SK-N-DZ (cell line): ENCODE measurements around the gene WDR54. TPM values are rescaled to one million over a fixed set of nuclear protein-coding genes. Genes with fewer than 3 reads are reported as not detected.
A peak's percentile ranks its signal among the peaks of the same experiment; 100 is the strongest.

ENCODE experiments used
- DNase-seq: peaks from one replicate; pipeline ENCODE4 v3.0.0-alpha.2; 2015; ENCODE audit warnings: low spot score
- polyA plus RNA-seq, 2 experiments: library from polyadenylated mRNA; depleted of rRNA; stranded (reverse); fragments of >200 nt; gene quantifications; 2 replicates each; pipeline ENCODE4 v1.2.3, GENCODE V29; 2014

WDR54 gene, protein sequence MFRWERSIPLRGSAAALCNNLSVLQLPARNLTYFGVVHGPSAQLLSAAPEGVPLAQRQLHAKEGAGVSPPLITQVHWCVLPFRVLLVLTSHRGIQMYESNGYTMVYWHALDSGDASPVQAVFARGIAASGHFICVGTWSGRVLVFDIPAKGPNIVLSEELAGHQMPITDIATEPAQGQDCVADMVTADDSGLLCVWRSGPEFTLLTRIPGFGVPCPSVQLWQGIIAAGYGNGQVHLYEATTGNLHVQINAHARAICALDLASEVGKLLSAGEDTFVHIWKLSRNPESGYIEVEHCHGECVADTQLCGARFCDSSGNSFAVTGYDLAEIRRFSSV
- 120 and 143 TPM in 2 replicates for polyA plus RNA-seq (2014; cell fraction: cytosol; rRNA removed)
- 107 and 128 TPM in 2 replicates for polyA plus RNA-seq (2014; cell fraction: nucleus; rRNA removed)

DNA sequence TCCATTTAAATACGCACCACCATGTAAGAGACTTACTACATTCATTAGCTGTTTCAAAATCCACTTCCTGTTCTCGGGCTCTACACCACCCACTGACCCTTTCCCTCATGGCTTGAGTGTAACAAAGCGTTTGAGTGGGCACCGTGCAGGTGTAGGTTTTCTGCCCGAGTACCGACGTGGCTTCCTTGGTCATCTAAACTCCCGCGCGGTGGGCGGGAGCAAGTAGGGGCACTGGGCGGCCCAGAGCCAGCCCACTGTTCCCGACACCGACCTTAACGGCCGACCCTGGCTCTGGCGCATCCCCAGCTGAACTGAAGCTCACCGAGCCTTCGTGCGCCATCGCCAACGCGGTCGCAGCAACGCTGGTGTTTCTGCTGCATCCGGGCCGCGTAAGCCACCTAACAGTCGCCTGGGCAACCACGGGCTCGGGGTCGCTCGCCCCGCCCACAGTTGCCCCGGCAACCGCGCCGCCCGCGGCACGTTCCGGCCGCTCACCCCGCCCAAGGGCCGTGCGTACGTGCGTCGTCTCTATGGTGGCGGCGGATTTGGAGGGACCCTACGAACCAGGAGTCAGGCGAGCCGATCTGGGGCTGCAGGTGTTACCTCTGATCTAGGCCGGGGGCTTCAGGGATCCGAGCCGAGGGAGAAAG is at the start of gene WDR54, which contains the start of gene C2orf81:
Gene WDR54 (plus strand): TSS at position 510 of the 650 bp plus-strand sequence. CDS start 424 bp downstream, outside the sequence.
Gene C2orf81 (minus strand): TSS at position 399 of the 650 bp plus-strand sequence. CDS start 59 bp downstream, at position 340.
- DNase-seq = peak; percentile 93

DNA sequence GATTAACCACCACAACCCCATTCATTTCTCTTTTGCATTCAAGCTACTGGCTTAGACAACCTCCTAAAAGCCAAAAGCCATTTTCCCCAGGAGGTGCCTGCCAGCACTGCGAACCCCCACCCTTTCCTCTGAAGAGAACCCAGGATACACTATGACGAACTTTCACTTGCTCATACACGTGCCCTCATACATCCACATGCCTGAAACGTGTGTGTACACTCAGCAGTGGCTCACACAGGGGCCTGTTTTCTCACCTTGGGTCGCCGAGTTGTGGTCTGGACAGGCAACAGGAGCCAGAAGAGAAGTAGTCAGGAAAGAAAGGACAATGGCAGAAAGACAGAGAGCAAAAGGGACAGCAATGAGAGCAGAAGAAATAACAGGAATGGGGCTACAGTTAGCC is 48.9 kb upstream of the WDR54 start:
- no peak for DNase-seq

DNA sequence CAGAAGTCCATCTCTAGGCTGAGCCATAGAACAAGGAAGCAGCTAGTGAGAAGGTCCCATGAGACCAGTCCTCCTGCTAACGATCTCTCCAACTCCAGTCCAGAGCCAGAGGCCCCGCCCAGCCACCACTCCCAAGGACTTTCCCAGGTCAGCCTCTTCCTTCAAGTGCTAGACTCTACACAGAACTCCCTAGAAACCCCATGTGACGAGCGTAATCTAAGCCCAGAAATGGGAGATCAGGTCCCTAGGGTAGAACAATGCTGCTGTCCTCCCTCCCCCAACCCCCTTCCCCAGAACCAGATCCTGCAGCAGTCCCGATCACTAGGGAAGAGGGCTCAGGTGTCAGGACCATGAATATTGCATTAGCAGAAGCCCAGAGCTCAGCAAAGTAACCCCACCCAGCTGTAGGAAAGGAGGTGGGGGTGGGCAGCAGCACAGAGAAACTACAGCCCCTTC is 48.3 kb upstream of the WDR54 start:
- peak; percentile 67 for DNase-seq

DNA sequence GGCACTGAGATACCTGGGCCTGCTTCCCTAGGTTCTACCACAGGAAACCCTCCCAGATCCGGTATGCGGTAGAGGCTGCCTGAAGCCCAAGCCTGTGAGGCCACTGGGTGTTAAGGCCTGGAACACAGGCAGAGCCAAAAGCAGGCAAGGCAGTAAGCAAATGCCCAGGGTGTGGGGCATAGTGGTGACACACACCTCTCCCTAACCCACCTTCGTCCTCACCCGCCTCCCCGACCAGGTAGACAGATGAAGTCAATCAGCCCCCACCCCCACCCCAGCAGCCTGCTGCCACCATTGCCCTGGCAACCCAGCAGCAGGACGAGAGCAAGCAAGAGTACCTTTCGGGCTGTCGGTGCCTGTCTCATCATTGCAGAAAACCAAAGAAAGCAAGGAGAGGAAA is 47.5 kb upstream of the WDR54 start:
- no peak for DNase-seq

DNA sequence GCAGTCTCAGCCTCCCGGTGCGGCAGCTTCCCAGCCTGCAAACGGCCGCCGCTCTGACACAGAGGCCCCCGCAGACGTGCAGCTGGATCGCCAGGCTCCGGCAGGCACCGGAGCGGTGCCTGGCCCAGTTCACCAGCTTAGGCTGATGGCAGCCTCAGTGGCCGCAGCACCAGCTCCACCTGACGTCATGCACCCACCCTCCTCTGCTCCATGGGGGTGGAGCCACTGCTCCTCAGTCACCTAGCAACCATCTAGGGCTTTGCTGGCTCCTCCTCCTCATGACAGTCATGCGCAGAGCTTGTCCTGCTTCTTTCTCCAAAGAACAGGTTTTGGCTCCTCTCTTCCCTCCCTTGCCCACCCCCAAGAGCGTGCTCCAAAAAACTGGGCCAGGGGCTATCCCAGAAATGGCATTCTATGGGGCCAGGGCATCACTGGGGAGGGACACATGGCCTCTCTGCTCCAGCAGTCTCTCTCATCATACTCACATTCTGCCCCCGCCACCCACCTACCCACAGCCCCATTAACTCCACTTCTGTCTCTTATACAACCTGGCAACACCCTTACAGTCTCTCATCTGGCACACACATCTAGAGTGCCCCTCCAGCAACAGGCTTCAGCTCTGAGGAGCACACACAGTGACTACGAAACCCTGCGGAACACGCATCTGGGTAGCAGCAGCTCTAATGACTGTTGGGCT is 46.9 kb upstream of the WDR54 start:
- DNase-seq = peak; percentile 88

DNA sequence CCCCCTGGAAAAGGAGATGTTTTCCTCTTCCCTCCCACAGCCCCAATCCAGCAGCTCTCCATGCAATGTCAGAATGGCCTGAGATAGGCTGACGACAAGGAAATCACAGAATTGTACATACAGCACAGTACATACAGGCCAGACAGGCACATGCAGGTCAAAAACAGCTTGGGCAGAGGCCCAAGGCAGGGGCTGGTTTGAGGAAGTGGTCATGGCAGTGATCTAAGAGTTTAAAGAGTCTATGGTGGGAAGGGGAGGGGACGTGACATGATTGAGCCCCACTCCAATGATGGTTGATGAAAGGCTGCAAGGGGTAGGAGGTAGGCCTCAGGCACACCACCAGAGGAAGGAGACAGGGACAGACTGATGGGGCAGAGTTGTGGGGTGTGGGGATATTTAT is 45.7 kb upstream of the WDR54 start:
- no peak for DNase-seq

DNA sequence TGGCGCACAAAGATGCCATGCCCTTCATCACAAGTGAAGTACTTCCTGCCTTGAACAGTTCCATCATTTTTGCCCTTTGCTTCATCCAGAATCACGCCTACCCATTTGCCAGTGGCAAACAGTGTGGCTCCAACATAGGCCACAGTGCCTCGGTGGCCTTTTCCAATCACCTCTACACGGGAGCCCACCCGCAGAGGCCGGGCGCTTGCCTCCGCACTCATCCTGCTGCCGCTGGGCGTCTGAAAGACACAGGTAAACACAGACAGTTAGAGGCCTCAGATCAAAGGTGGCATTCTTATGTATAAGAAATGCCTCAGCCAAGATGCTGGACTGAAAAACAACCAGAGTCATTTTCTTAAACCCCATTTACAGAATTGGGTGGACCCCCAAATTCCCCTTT is 43.5 kb upstream of the WDR54 start:
- no peak for DNase-seq

DNA sequence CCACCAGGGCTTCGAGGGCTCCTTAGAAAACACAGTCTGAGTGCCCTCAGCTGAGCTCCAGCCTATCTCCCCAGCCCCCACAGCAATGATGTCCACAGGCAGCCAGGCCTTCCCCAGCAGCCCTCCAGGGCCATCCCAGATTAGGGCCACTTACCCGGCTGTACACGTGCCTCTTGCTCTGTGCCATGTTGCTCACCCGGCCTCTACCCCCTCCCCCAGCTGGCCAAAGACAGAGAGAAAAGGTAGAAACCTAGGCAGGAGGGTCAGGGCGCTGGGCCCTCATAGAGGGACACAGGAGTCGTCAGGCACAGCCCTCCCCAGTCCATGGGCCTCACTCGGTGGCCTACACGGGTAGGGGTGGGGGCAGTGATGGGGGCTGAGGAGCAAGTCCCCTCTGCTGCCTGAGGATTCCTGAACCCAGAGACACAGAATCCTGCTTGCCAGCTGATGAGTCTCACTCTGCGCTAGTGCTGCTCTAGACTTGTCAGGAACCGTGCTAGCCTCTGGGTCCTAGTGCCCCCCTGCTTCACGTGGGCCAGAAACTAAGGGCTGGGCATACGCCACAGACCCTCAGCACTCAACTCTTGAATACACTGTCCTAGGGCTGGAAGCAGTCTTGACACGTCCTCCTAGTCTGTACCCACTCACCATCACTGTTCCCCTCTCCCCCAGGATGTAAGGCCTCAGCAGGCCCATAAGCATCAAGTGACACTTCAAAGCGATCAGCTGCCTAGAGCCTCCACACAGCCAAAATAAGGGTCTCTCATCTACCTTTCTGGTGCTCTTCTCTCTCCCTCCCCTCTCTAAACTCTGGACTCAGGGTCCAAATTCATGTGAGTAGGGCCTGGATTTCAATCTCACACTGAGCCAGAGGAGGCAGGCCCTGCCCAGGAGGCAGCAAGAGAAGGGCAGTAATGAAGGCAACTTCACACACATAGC is 41.4 kb upstream of the WDR54 start, which contains the start of gene DCTN1:
Gene DCTN1 (minus strand): TSS at position 461 of the 939 bp plus-strand sequence. CDS start 274 bp downstream, at position 187.
- peak; percentile 57 for DNase-seq

DNA sequence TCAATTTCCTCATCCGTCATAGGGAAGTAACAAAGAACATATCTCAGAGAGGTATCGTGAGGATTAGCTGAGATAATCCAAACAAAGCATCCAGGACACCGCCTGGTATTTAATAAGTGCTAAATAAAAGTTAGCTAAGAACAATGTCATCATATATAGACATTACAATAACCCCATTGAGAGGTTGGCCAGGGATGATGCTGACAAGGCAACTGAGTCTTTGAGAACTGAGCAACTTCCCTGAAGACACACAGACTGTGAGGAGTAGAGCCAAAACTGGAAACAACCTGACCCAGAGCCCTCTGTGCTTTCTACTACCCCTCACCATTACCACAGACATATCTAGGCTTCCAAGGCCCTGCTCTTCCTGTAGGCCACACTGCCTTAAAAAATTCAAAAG is 39.8 kb upstream of the WDR54 start:
- no peak for DNase-seq

DNA sequence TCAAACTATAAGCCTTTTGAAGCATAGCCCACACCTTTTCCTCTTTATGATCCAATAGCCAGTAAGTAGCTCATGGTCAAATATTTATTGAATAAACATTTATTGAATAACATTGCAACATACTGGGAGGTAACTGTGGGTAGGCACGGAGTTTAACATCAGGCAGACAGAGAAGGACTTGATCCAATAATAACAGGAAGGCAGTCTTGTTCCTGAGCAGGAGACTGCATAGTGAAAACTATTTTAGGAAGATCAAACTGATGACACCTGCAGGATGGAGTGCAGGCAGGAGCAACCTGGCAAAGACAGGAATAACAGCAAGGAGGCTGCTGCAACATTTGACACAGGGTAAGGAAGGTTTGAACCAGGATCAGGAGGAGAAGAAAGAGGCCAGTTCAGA is 38.3 kb upstream of the WDR54 start:
- DNase-seq = no peak

DNA sequence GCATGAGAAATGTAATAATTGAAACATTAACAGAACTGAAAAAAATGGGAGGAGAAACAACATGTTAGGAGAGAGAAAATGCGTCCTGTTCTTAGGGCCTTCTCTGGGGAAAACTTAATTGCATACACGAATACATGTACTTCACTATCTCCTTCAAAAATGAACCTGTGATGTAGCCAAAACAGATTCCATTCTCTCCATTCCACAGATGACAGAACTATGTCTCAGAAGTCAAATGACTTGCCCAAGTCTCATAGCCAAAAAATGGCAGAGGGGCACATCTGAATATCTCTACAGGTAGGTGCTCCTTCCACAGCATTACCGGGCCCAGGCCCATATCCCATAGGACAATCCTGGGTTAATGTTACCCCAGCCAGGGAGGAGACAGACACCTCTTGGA is 37.5 kb upstream of the WDR54 start:
- no peak for DNase-seq

DNA sequence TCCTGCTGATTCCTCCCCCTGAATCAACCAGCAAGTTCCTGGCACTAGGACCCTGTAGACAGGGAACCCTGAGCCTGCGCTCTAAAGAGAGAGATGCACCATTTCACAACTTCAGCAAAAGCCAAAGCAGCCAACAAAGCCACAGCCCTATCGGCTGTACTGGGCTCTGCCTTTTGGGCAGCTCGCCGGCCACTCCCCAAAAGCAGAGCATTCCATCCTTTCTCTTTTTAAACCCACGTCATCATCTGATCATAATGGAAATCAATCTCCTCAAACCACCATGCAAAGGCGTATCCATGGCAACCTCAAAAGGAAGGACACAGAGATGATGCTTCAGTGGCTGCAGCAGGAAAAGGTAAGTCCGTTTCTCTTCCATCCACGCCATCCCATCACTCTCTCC is 36.1 kb upstream of the WDR54 start:
- no peak for DNase-seq

DNA sequence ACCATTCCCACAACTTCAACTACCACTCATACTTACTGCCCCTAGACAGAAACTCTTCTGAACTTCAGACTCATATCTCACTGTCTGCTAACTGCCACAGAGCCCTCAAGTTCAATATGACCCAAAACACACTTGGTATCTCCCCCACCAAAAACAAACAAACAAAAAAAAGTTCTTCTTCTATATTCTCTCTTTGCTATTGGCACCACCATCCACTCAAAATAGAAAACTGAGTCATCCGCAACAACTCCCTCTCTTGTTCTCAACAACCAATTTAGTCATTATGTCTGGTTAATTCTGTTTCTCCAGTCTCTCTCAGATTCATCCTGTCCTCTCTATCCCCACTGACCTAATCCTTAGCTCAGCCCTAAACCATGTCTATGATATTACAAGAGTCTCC is 34.2 kb upstream of the WDR54 start:
- no peak for DNase-seq

DNA sequence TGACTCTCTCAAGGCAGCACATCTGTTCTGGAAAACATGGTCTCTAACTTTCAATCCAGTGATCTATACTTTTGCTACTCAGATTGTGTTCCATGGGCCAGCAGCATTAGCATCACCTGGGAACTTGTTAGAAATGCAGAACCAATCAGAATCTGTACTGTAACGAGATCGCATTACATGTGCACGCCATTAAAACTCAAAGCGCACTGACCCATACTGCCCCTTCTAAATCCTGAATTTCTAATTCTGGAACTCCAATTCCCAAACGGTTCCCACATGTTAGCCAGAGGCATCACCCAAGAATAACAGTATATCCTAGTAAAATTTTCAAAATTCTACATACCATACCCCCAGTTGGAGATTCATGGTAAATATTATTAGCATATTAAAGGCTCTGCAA is 30.9 kb upstream of the WDR54 start:
- no peak for DNase-seq

DNA sequence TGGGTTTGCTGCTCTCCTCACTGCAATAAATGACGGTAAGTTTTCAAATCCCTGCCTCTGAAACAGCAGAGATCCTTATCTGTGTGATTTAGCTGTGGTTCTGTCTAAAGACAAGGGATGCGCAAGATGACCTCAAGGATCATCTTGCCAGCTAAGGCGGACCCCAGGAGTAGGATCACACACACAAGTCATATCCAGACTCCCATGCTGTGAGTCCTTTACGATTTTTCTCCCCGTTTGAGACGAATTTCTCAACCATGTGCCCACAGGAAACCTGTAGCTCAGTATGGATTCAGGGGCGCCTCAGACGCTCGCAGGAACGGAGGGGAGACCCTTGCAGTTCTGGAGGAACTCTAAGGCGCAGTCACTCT is 30.3 kb upstream of the WDR54 start:
- peak; percentile 61 for DNase-seq

DNA sequence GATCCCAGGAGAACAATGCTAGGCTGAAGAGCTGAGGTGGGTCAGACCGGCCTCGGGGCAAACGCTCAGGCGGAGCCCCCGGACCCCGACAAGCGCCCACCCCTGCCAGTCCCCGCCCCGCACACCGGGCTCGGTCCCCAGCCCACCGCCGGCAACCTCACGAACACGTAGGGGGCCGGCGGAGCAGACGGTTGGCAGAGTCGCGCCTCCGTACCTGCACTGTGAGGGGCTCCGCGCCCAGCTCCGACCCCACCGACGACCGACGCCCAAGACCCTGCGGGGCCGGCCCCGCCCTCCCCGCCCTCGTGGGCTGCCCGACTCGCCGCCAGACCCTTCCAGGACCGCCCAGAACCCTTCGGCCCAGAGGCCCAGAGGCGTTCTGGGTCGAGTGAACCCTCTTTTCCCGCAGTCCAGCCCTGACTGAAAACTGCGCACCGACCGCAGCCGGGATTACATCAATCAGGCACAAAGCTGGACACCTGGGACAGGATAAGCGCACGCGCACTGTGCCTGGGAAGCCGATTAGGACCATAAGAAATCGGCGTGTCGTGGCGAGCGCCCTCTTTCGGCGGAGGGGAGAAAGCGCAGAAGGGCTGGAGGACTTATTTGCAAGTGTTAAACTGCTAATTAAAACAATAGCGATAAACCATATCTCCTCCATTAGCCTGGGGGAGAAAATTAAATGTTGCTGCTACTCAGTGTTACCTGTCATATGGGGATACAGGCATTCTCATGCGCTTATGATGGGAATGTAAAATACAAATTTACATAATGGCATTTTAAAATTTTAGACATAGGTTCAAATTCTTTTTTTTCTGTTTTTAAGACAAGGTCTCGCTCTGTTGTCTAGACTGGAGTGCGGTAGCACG is 29.7 kb upstream of the WDR54 start:
- peak; percentile 92 for DNase-seq

DNA sequence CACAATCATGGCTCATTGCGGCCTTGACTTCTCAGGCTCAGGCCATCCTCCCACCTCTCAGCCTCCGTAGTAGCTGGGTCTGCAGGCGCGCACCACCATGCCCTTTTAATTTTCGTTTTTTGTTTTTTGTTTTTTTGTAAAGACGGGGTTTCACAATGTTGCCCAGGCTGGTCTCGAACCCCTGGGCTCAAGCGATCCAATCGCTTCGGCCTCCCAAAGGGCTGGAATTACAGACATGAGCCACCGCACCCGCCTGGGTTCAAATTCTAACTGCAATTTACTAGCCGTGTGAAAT is 29.1 kb upstream of the WDR54 start:
- no peak for DNase-seq

DNA sequence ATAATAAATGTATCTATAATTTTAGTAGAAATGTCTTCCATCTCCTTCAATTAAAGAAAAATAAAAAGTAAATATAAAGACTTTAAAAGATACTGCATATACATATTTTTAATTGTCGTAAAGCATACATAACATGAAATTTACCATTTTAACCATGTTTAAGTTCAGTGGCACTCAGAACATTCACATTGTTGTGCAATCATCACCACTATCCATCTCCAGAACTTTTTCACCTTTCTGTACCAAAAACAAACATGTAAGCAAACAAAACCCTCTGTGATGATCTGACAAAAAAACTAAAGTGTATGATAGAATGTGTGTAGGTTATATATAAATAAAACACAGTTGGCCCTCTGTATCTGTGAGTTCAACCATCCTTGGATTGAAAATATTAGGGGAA is 28.0 kb upstream of the WDR54 start:
- DNase-seq = no peak

DNA sequence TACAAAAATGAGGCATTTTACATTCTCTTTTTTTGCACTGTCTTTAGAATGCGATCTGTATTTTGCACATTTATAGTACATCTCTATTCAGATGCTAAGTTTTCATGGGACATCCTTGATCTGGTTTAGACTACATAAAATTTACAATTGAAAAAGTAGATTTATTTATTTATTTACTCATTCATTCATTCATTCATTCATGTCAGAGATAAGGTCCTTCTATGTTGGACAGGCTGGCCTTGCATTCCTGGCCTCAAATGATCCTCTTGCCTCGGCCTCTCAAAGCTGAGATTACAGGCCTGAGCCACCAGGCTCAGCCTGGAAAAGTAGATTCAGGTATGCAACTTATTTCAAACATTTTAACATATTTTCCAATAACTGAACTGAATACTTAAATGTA is 25.4 kb upstream of the WDR54 start:
- no peak for DNase-seq

DNA sequence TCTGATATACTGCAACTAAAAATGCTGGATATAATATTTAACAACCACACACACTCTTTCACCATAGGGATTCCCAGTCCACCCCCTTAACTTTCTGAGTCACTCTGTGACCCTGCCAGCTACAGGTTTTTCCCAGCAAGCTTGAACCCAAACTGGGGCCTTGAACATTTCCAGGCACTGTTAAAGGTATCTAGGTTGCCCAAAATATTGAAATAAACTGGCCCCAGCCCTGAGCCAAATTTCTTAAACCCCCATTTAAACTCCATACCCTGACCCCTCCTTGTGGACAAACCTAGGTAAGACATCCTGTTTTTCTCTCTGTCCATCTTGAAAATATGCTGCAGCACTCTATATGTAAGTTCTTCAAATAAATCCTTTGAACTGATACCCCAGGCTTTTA is 21.7 kb upstream of the WDR54 start:
- peak; percentile 41 for DNase-seq
